Measurements from ENCODE around the gene C1orf226. TPM values are rescaled to one million over a fixed set of nuclear protein-coding genes. Genes with fewer than 3 reads are reported as not detected.

Gene C1orf226
- total and polyA plus RNA-seq, 2 experiments from 2014 or later = under 0.01 to 0.08 TPM

DNA sequence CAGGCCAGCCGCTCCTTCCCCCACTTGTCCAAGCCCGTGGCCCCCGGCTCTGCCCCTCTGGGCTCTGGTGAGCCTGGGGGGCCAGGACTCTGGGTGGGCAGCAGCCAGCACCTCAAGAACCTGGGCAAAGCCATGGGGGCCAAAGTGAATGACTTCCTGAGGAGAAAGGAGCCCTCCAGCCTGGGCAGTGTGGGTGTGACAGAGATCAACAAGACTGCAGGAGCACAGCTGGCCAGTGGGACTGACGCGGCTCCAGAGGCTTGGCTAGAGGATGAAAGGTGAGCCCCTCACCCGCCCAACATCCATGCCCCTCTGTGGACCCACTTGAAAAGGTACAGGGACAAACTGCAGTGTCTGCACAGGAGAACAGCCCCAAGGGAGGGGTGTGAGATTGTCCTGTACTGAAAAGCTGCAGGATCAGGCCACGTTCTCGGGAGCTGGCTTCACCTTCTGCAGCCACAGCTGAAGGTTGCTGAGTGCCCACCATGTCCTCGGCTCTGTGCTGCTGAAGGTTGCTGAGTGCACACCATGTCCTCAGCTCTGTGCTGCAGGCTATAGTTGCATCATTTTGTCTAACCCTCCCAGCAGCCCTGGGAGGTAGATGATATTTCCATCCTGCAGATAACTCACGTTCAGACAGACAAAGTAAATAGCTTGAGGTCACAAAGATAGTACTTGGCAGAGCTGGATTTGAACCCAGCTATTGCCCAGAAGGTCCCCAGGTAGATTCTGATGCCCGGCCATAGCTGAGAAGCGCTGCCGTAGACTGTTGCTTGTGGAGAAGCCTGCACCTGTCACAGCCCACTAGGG lies 618 bp downstream of the C1orf226 start:
- in situ Hi-C loops (cut with MboI) = loop anchor here (10.0 kb wide), 1 partner anchor 327 kb away; no protein-coding TSS in a partner anchor
- Histone ChIP-seq H3F3A (ENCODE audit: insufficient read depth) (no peaks in the 10 kb centered on the region), H3K9me3 (ENCODE audit: low read depth) (no peaks in the 10 kb centered on the region), H3K9ac (no peak overlapping the region), H3K79me2 (ENCODE audit: insufficient read depth) (no peaks in the 10 kb centered on the region), H2AFZ (no peak overlapping the region), H4K20me1 (ENCODE audit: insufficient read depth) (no peaks in the 10 kb centered on the region), H3K4me3 (no peak overlapping the region), H3K27me3 (replicated peaks; ENCODE audit: insufficient read depth) (no peaks in the 10 kb centered on the region; the same call in 1 of the 2 replicates), H3K27ac (no peak overlapping the region), H3K36me3 (ENCODE audit: low read depth) (no peaks in the 10 kb centered on the region), H3K4me2 (ENCODE audit: unreplicated experiment) (no peak overlapping the region), H3K4me1 (ENCODE audit: insufficient read depth) (no peaks in the 10 kb centered on the region), H3K9me2 (ENCODE audit: insufficient read depth) (no peaks in the 10 kb centered on the region)
- DNase-seq = no peak
- WGBS, 2 experiments (ENCODE audit: low coverage in 1 of 2, low lambda C conversion rate in 2 of 2, missing lambda C conversion rate in 2 of 2) = 72 to 74% methylated on average over 12 to 13 of the region's 13 CpGs
- TF ChIP-seq EZH2phosphoT487 (IDR thresholded peaks at IDR 0.05; ENCODE audit: insufficient read depth, low read depth) = no peak
- TF ChIP-seq EZH2 (IDR thresholded peaks at IDR 0.05; ENCODE audit: insufficient read depth, poor library complexity, severe bottlenecking) = no peak

DNA sequence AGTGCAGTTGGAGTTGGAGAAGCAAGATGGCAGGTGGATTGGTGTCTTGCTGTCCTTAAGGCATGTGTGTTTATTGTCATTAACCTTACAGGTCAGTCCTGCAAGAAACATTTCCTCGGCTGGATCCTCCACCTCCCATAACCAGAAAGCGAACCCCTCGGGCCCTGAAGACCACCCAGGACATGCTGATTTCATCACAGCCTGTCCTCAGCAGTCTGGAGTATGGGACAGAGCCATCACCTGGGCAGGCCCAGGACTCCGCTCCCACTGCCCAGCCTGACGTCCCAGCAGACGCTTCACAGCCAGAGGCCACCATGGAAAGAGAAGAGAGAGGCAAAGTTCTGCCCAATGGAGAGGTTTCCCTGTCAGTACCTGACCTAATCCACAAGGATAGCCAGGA lies 1.6 kb downstream of the C1orf226 start:
- no peaks in the 10 kb centered on the region for H4K20me1 ChIP-seq (ENCODE audit: insufficient read depth)
- H3K27me3 ChIP-seq (replicated peaks; ENCODE audit: insufficient read depth) = peaks cover 1% of the 10 kb centered on the region; the same call in 1 of the 2 replicates
- no peaks in the 10 kb centered on the region for H3K36me3 ChIP-seq (ENCODE audit: low read depth)
- in situ Hi-C loops (cut with MboI) = loop anchor here (10.0 kb wide), 1 partner anchor 328 kb away; no protein-coding TSS in a partner anchor
- H3K9me2 ChIP-seq (ENCODE audit: insufficient read depth) = no peaks in the 10 kb centered on the region
- no peak for DNase-seq
- no peak overlapping the region for H3K27ac ChIP-seq
- no peak overlapping the region for H3K9ac ChIP-seq
- H3F3A ChIP-seq (ENCODE audit: insufficient read depth) = no peaks in the 10 kb centered on the region
- no peak overlapping the region for H3K4me2 ChIP-seq (ENCODE audit: unreplicated experiment)
- H2AFZ ChIP-seq = no peak overlapping the region
- H3K4me3 ChIP-seq = no peak overlapping the region
- TF ChIP-seq EZH2 (IDR thresholded peaks at IDR 0.05; ENCODE audit: insufficient read depth, poor library complexity, severe bottlenecking) = no peak
- TF ChIP-seq EZH2phosphoT487 (IDR thresholded peaks at IDR 0.05; ENCODE audit: insufficient read depth, low read depth) = no peak
- WGBS, 2 experiments (ENCODE audit: low coverage in 1 of 2, low lambda C conversion rate in 2 of 2, missing lambda C conversion rate in 2 of 2) = 79 to 88% methylated on average over 6 of the region's 6 CpGs
- H3K4me1 ChIP-seq (ENCODE audit: insufficient read depth) = no peaks in the 10 kb centered on the region
- no peaks in the 10 kb centered on the region for H3K79me2 ChIP-seq (ENCODE audit: insufficient read depth)
- no peaks in the 10 kb centered on the region for H3K9me3 ChIP-seq (ENCODE audit: low read depth)

DNA sequence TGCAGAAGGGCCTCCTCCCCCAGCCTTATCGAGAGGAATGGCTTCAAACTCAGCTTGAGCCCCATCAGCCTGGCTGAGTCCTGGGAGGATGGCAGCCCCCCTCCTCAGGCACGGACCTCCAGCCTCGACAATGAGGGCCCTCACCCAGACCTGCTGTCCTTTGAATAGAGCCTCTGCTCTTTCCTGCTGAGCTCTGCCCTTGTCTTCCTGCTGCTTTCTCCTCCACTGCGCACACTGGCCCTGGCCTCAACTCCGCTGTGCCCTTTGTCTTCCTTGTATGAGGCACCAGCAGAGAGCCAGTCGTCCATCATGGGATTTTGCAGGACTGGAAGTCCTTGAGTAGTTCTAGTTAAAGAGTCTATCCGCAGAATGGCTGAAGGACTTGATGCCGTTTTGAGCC lies 2.0 kb downstream of the C1orf226 start:
- no peaks in the 10 kb centered on the region for H3K9me2 ChIP-seq (ENCODE audit: insufficient read depth)
- H3K4me3 ChIP-seq = no peak overlapping the region
- peaks cover 5% of the 10 kb centered on the region; the same call in 1 of the 2 replicates for H3K27me3 ChIP-seq (replicated peaks; ENCODE audit: insufficient read depth)
- no peaks in the 10 kb centered on the region for H3K9me3 ChIP-seq (ENCODE audit: low read depth)
- H2AFZ ChIP-seq = no peak overlapping the region
- H3K4me2 ChIP-seq (ENCODE audit: unreplicated experiment) = no peak overlapping the region
- 84 to 86% methylated on average over 8 of the region's 8 CpGs for WGBS, 2 experiments (ENCODE audit: low coverage in 1 of 2, low lambda C conversion rate in 2 of 2, missing lambda C conversion rate in 2 of 2)
- H3K4me1 ChIP-seq (ENCODE audit: insufficient read depth) = no peaks in the 10 kb centered on the region
- H3F3A ChIP-seq (ENCODE audit: insufficient read depth) = no peaks in the 10 kb centered on the region
- H3K27ac ChIP-seq = no peak overlapping the region
- in situ Hi-C loops (cut with MboI) = loop anchor here (10.0 kb wide), 1 partner anchor 329 kb away; no protein-coding TSS in a partner anchor
- TF ChIP-seq EZH2 (IDR thresholded peaks at IDR 0.05; ENCODE audit: insufficient read depth, poor library complexity, severe bottlenecking) (no peak), EZH2phosphoT487 (IDR thresholded peaks at IDR 0.05; ENCODE audit: insufficient read depth, low read depth) (no peak)
- no peaks in the 10 kb centered on the region for H4K20me1 ChIP-seq (ENCODE audit: insufficient read depth)
- no peaks in the 10 kb centered on the region for H3K79me2 ChIP-seq (ENCODE audit: insufficient read depth)
- H3K36me3 ChIP-seq (ENCODE audit: low read depth) = no peaks in the 10 kb centered on the region
- no peak overlapping the region for H3K9ac ChIP-seq
- no peak for DNase-seq

DNA sequence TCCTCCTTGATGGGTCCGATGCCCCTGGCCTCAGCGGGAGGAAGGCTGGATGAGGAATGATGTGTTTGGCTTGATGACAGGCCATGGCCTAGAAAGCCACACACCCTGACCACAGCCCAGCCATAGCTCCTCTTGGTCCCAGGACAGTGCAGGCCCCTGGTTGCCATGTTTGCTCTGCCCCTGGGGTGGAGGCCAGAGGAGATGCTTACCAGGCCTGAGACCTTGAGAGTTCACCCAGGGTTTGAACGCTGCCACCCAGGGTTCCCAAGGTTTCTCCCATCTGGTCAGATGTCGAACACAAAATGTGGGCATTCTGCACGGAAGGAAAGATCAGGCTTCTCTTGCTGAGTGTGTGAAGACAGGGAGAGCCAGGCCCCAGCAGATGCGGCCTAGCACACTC lies 2.6 kb downstream of the C1orf226 start:
- Histone ChIP-seq H3K9me2 (ENCODE audit: insufficient read depth) (no peaks in the 10 kb centered on the region), H3K4me3 (no peak overlapping the region), H2AFZ (no peak overlapping the region), H3K36me3 (ENCODE audit: low read depth) (no peaks in the 10 kb centered on the region), H3K9me3 (ENCODE audit: low read depth) (no peaks in the 10 kb centered on the region), H3K4me2 (ENCODE audit: unreplicated experiment) (no peak overlapping the region), H3K27me3 (replicated peaks; ENCODE audit: insufficient read depth) (peaks cover 6% of the 10 kb centered on the region; the same call in 1 of the 2 replicates), H3F3A (ENCODE audit: insufficient read depth) (no peaks in the 10 kb centered on the region), H3K79me2 (ENCODE audit: insufficient read depth) (no peaks in the 10 kb centered on the region), H3K27ac (no peak overlapping the region), H4K20me1 (ENCODE audit: insufficient read depth) (no peaks in the 10 kb centered on the region), H3K4me1 (ENCODE audit: insufficient read depth) (0 out of 2 replicates have a peak, but pooled peaks cover 1% of the 10 kb centered on the region), H3K9ac (no peak overlapping the region)
- in situ Hi-C loops (cut with MboI) = loop anchor here (10.0 kb wide), 1 partner anchor 329 kb away; no protein-coding TSS in a partner anchor
- 79 to 86% methylated on average over 6 of the region's 6 CpGs for WGBS, 2 experiments (ENCODE audit: low coverage in 1 of 2, low lambda C conversion rate in 2 of 2, missing lambda C conversion rate in 2 of 2)
- DNase-seq = no peak
- TF ChIP-seq EZH2 (IDR thresholded peaks at IDR 0.05; ENCODE audit: insufficient read depth, poor library complexity, severe bottlenecking) = no peak
- no peak for TF ChIP-seq EZH2phosphoT487 (IDR thresholded peaks at IDR 0.05; ENCODE audit: insufficient read depth, low read depth)

Data from GM23248 (cell line).